HG03175 (cell line): ENCODE data around the gene MAN2B1.
"Not testable (repeated sequence)": the region's sequence is repeated elsewhere in the genome, so short reads cannot be mapped to it uniquely, and the experiment has no call there.

ENCODE experiments used
- ATAC-seq: cut with Tn5 transposase; IDR thresholded peaks from one replicate; pipeline ENCODE4 v1.9.1; 2021; ENCODE audit warnings: mild to moderate bottlenecking, moderate library complexity; ENCODE audit not compliant: unreplicated experiment

Gene MAN2B1

DNA sequence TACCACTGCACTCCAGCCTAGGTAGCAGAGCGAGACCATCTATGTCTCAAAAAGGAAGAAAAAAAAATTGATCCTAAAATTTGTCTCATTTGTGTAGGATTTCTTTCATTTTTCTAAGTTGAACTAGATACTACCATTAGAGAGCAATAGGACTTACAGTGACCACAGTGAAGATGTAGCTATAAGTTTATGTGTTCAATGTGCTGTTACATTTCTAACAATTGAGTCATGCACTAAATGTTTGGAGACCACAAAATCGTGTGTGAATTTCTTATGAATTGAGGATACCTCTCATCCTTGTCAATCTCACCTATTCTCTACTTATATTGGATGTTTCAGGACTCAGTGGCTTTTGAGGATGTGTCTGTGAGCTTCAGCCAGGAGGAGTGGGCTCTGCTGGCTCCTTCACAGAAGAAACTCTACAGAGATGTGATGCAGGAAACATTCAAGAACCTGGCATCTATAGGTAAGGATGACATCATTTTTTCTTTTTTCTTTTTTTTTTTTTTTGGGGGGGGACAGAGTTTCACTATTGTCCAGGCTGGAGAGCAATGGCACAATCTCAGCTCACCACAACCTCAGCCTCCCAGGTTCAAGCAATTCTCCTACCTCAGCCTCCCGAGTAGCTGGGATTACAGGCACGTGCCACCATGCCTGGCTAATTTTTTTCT, 43.0 kb downstream of the MAN2B1 start:
- ATAC-seq, result no peak

DNA sequence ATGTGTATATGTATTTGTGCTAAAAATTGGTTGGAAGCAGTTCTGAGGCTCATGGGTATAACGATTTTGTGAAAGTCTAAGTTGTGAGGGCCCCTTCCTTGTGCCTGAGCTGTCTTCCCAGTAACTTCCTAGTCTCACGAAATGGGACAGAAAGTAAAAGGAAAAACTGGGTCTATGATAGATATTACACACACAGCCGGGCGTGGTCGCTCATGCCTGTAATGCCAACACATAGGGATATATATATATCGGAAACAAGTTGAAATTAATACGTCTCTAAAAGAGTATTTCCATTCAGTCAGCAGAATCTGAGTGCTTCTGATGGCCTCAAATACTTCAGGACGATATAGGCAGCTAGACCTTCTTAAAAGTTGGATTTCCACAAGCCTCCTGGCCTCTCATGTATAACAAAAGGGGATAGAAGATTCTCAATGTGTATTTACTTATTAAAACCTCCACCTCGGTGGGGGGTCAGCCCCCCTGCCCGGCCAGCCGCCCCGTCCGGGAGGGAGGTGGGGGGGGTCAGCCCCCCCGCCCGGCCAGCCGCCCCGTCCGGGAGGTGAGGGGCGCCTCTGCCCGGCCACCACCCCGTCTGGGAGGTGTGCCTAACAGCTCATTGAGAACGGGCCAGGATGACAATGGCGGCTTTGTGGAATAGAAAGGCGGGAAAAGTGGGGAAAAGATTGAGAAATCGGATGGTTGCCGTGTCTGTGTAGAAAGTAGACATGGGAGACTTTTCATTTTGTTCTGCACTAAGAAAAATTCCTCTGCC, 45.1 kb downstream of the MAN2B1 start:
- ATAC-seq, result not testable (repeated sequence)

DNA sequence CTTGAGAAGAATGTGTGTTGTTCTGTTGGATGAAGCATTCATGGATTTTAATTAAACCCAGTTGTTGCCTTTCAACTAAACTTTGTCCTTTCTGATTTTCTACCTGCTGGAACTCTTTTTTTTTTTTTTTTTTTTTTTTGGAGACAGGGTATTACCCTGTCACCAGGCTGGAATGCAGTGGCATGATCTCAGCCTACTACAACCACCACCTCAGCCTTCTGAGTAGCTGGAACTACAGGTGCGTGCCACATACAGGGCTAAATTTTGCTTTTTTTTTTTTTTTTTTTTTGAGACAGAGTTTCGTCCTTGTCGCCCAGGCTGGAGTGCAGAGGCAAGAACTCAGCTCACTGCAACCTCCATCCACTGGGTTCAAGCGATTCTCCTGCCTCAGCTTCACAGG, 48.9 kb downstream of the MAN2B1 start:
- no peak for ATAC-seq

DNA sequence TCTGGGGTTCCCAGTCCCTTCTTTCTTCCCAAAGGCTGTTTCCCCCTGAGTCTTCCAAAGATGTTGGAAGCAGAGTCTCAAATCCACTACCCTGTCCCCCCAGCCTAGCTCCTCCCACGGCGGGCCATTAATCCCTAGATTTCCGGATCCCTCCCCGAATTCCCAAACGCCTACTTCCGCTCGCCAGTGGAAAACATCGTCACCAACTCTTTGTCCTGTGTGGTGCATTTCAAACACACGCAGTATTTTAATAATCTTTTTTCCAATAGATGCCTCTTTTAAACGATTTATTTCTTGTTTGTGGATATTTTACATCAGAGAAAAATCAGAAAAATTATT, 55.2 kb downstream of the MAN2B1 start:
- no peak for ATAC-seq

DNA sequence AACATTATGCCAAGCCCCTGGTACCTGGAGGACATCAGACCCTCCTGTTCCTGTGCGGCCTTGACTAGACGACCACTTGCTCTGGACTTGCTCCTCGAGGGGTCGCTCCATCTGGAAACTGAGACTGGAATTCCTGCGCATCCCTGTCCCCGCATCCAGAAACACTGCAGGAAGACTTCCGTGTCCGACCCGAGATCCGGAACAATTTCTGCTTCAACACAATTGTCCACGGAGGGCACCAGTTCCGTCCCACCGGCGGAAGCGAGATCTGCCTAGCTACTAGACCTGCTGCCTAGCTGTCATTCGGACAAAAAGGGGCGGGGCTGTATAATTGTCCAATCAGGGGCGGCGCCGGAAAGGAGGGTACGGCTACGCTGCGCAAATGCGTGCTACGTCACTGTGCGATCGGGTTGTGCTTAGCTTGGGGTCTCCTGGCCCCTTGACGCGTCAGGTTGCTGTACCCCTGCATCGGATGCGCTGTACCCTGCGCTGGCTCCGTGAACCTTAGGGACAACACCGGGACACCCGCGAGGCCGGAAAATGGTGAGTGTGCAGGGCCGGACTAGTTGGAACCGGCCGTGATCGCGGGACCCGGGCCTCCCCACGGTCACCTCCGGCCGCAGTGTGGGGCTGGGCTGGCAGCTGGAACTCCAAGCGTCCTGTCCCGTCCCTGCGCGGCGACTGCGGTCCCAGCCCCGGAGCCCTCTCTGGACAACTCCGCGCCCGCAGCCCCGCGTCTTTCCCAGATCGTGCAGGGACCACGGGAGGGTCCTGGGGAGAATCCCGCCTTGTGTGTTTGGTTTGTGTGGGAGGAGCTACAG, 55.8 kb downstream of the MAN2B1 start, which contains the start of the genes ZNF490 and ZNF791:
TSS of gene ZNF490 (minus strand) at position 274 of the 821 bp plus-strand sequence. CDS start at position 141, 133 bp downstream.
TSS of gene ZNF791 (plus strand) at position 381 of the 821 bp plus-strand sequence. CDS start at position 541, 160 bp downstream.
- peak; percentile 80 for ATAC-seq

DNA sequence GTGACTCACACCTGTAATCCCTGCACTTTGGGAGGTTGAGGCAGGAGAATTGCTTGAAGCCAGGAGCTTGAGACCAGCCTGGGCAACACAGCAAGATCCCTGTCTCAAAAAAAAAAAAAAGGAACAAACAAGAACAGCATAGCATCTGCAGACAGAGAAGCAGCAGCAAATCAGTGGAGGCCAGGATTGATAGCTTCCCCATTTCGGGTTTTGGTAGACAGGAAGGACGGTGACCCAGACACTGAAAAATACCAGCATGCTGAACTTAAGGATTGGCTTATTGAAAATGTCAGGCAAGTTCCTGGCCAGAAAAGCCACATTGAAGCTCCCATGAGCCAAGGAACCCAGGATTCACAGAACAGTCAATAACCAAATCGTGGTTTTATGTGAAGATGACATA, 58.9 kb downstream of the MAN2B1 start:
- ATAC-seq, result no peak

DNA sequence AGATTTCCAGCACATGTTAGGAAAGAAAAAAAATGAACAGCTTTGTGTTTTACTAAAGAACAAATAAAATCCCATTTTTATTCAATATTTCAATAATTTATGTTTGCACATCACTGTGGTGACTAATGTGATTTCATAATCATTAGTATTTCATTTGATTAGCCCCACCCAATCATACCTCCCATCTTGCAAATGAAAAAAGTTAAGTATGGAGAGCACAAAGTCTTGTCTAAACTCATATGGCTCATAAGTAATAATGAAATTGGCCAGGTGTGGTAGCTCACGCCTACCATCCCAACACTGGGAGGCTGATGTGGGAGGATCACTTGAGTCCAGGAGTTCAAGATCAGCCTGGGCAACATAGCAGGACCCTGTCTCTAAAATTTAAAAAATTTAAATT, 59.7 kb downstream of the MAN2B1 start:
- no peak for ATAC-seq

DNA sequence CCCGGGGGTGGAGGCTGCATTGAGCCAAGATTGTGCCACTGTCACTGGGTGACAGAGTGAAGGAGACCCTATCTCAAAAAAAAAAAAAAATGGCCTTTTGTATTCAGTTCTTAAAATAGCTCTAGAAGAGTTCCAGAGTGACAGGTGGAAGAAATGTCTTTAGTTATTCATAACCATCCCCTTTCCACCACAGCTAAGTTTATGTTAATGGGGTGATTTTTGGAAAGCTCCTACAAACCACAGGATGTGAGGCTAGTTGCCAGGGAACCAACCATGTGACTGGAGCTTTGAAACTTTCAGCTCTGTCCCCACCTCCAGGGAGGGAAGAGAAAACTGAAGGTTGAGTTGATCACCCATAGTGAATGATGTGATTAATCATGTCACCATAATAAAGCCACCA, 62.8 kb downstream of the MAN2B1 start:
- ATAC-seq, result no peak

DNA sequence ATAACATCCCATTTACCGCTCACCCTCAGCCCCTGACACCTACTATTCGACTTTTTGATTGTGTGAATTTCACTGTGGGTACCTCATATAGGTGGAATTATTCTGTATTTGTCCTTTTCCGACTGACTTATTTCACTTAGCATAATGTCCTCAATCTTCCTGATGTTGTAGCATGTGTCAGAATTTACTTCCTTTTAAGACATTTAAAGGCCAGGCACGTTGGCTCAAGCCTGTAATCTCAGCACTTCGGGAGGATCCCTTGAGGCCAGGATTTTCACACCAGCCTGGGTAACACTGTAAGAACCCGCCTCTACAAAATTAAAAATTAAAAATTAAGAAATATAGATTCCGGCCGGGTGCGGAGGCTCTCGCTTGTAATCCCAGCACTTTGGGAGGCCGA, 68.9 kb downstream of the MAN2B1 start:
- ATAC-seq, result no peak

DNA sequence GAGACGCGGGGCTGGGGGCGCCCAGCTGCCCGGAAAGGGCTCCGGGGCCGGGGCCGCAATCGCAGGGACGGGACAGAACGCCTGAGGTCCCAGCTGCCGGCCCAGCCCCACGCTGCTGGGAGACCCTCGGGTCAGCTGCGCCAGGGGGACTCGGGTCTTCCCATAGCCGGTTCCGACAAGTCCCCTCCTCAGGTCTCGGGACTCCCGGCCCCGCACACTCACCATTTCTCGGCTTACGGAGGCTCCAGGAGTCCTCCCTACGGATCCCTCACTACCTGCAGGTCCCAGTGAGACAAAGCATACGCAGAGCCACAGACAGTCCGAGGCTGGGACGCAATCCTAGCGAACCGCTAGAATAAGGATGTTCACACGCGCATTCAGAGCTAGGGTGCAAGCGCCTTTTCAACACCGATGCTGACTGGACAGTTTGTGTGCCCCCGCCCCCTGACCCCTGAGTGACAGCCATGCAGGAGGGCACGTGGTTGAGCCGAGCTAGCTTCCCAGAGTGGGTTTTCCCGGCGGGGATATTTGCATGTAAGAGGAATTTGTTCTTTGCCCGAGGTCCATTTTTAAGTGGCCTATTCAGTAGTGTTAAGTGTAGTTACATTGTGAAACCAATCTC, 69.5 kb downstream of the MAN2B1 start:
- no peak for ATAC-seq
